Lower lobe of right lung (tissue), 2 donors: ENCODE measurements around the gene PTS. TPM values are rescaled to one million over a fixed set of nuclear protein-coding genes. Genes with fewer than 3 reads are reported as not detected.

Source experiments
- ATAC-seq, 2 donors: fragments of 200-7000 bp; cut with Tn5 transposase; one replicate each; pipeline ENCODE4 v1.9.1; 2020 to 2022; ENCODE audit warnings: mild to moderate bottlenecking in 2 of 2, moderate library complexity in 2 of 2
- DNase-seq: peaks from one replicate; pipeline ENCODE4 v3.0.0-alpha.2; 2020
- H3K27ac ChIP-seq: fragments of 200-600 bp; one replicate; pipeline ENCODE4 v1.8.0; 2022
- H3K27me3 ChIP-seq: fragments of 200-600 bp; one replicate; pipeline ENCODE4 v1.8.0; 2022; ENCODE audit warnings: low read depth
- H3K36me3 ChIP-seq: fragments of 200-600 bp; one replicate; pipeline ENCODE4 v1.8.0; 2022; ENCODE audit warnings: mild to moderate bottlenecking
- H3K4me1 ChIP-seq: fragments of 200-600 bp; one replicate; pipeline ENCODE4 v1.8.0; 2022
- H3K4me3 ChIP-seq: fragments of 200-600 bp; one replicate; pipeline ENCODE4 v1.8.0; 2022; ENCODE audit warnings: mild to moderate bottlenecking
- H3K9me3 ChIP-seq: fragments of 200-600 bp; one replicate; pipeline ENCODE4 v1.8.0; 2022
- intact Hi-C: fragments of 100-400 bp; cut with DNase I; formaldehyde crosslinking; loops from one replicate; pipeline ENCODE4 v1.11.0; 2022
- long read RNA-seq: library from polyadenylated mRNA; unstranded; transcript quantifications from one replicate; pipeline ENCODE4 v2.0.0, GENCODE V29; 2021
- total RNA-seq: library from RNA; stranded (reverse); fragmentation: NEBNext Ultra II Directional; extraction: Animal tissue kit (Norgen Biotek cat#: 25700); gene quantifications from one replicate; pipeline ENCODE4 v1.2.1, GENCODE V29; 2021
- TF ChIP-seq, protein P1 (sequence below): fragments of 200-600 bp; IDR thresholded peaks from one replicate; pipeline ENCODE4 v1.8.0; 2022; ENCODE audit warnings: antibody characterized with exemption, mild to moderate bottlenecking
- donor health status: DM: no; HTN: yes; CAD: no; lungs with severe emphysema.

PTS gene
- total RNA-seq: 22.8 TPM
- long read RNA-seq, transcript PTS-201 (6 exons, 935 nt): major isoform, 6 of 18 reads
- long read RNA-seq, partial matches to known transcripts: 0 of 18 reads
- long read RNA-seq, other reads (novel, unspliced or antisense): 8 of 18 reads

DNA sequence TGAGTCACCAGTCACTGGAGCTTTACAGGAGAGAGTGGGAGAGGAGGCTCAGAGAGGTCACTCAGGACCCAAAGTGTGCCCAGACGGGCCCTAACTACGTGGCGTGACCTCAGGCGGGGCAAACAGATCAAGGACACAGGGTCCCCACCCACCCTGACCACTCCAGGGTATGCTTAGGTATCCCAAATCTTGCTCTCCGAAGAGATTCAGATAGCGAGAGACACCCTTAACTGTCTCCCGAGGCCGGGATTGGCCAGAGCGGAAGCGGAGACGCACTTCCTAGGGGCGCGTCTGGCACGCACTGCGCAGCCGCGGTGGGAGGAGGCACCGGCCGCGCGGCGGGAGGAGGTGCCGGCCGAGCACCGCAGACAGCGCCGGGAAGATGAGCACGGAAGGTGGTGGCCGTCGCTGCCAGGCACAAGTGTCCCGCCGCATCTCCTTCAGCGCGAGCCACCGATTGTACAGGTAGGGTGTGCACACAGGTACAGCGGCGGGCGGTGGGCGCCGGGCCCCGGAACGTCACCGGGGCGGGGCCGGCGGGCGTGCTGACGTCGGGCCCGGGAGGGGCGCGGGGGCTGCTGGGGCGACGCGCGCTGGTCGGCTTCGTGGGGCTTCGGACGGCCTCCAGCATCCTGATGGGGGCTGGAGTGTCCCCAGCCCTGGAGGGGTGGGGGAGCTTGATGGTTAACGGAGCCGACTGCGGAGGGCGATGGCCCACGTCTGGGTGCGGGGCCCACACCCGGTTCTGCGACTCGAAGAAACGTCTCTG is at the start of gene PTS:
PTS (plus strand) TSS at position 367 of the 769 bp plus-strand sequence; CDS start at position 383, 16 bp downstream.
- intact Hi-C loops: no loop called here
- ATAC-seq: peak; percentile 98 to 99

DNA sequence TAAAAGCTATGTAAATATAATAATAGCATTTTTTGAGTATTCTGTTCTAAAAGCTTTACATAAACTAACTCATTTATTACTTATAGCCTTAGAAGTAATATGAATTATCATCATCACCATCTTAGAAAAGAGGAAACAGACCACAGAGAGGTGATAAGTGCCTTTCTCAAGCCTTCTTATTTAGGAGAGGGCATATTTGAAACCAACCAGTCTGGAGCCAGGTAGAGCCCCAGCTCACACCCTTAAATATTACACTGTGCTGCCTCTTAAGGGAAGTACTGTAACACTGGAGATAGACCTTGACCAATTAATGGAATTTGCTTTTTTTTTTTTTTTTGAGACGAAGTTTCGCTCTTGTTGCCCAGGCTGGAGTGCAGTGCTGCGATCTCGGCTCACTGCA is 48.6 kb upstream of the PTS start:
- intact Hi-C loops: no loop called here

More for the DNA sequence above, at the start of gene PTS:
- Histone ChIP-seq H3K4me3 (peak within 1 kb of the TSS; percentile 69), H3K27me3 (no peaks in the 10 kb centered on the region), H3K9me3 (no peaks in the 10 kb centered on the region), H3K27ac (peak within 1 kb of the TSS; percentile 99), H3K4me1 (peaks cover 13% of the 10 kb centered on the region), H3K36me3 (peaks cover 27% of the 10 kb centered on the region)
- peak; percentile 92 for DNase-seq
- TF ChIP-seq, protein P1, sequence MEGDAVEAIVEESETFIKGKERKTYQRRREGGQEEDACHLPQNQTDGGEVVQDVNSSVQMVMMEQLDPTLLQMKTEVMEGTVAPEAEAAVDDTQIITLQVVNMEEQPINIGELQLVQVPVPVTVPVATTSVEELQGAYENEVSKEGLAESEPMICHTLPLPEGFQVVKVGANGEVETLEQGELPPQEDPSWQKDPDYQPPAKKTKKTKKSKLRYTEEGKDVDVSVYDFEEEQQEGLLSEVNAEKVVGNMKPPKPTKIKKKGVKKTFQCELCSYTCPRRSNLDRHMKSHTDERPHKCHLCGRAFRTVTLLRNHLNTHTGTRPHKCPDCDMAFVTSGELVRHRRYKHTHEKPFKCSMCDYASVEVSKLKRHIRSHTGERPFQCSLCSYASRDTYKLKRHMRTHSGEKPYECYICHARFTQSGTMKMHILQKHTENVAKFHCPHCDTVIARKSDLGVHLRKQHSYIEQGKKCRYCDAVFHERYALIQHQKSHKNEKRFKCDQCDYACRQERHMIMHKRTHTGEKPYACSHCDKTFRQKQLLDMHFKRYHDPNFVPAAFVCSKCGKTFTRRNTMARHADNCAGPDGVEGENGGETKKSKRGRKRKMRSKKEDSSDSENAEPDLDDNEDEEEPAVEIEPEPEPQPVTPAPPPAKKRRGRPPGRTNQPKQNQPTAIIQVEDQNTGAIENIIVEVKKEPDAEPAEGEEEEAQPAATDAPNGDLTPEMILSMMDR: no peak

GRCh38 chr11:112178428-112178827 is 47.8 kb upstream of the PTS start:
- H3K27me3 ChIP-seq: no peaks in the 10 kb centered on the region
- H3K27ac ChIP-seq: no peak overlapping the region
- no peak for DNase-seq
- intact Hi-C loops: no loop called here
- no peak overlapping the region for H3K4me3 ChIP-seq
- H3K9me3 ChIP-seq: no peaks in the 10 kb centered on the region
- H3K36me3 ChIP-seq: no peaks in the 10 kb centered on the region
- H3K4me1 ChIP-seq: peaks cover 9% of the 10 kb centered on the region
- ATAC-seq: no peak
- TF ChIP-seq, protein P1: no peak

More for the DNA sequence above, 48.6 kb upstream of the PTS start:
- Histone ChIP-seq H3K9me3 (no peaks in the 10 kb centered on the region), H3K4me1 (peaks cover 9% of the 10 kb centered on the region), H3K27me3 (no peaks in the 10 kb centered on the region), H3K4me3 (no peak overlapping the region), H3K27ac (no peak overlapping the region), H3K36me3 (no peaks in the 10 kb centered on the region)
- TF ChIP-seq, protein P1: no peak
- no peak for DNase-seq
- ATAC-seq: no peak

DNA sequence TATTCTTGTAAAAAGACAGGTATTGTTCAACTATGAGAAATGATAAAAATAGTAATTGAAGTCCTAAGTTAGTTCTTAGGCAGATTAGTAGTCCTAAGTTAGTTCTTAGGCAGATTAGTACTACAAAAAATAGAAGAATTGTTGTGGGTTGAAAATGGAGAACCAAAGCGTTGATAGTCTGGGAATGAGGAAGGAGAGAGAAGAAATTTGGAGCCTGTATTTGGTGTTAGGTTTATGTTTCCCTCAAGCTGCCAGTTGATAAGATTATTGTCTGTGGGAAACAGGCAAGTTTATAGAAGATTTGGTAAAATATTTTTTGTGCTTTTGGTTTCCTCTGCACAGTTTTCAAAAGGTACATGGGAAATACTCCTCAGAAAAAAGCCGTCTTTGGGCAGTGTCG is 47.3 kb upstream of the PTS start:
- Histone ChIP-seq H3K4me3 (no peak overlapping the region), H3K4me1 (peaks cover 9% of the 10 kb centered on the region), H3K27ac (no peak overlapping the region), H3K36me3 (no peaks in the 10 kb centered on the region), H3K9me3 (no peaks in the 10 kb centered on the region), H3K27me3 (no peaks in the 10 kb centered on the region)
- no peak for ATAC-seq
- no peak for DNase-seq
- TF ChIP-seq, protein P1: no peak
- intact Hi-C loops: no loop called here

DNA sequence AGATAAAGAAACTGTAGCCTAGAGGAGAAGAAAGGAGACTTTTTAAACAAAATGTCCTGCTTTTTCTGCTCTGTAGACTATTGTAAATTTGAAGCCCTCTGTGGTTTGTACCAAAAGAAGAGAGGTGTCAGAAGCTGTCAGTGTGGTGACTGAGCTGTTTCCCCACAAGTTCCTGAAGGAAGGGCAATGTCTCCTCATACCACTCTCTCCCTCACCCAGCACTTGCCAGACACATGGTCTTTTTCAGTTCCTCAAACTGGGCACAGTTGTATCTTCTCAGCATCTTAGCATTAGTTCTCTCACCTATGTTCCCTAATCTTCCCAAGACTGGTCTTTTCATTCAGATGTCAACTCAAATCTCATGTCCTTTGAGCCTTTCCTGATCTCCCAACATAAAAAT is 46.6 kb upstream of the PTS start:
- TF ChIP-seq, protein P1: no peak
- no peaks in the 10 kb centered on the region for H3K27me3 ChIP-seq
- intact Hi-C loops: no loop called here
- peak; percentile 35 to 66 for ATAC-seq
- DNase-seq: no peak
- no peaks in the 10 kb centered on the region for H3K9me3 ChIP-seq
- peaks cover 9% of the 10 kb centered on the region for H3K4me1 ChIP-seq
- no peak overlapping the region for H3K4me3 ChIP-seq
- no peak overlapping the region for H3K27ac ChIP-seq
- no peaks in the 10 kb centered on the region for H3K36me3 ChIP-seq
